ENCODE data around the gene NFIB. TPM values are rescaled to one million over a fixed set of nuclear protein-coding genes. Genes with fewer than 3 reads are reported as not detected.

NFIB gene
- total RNA-seq, 6 experiments from 2014 or later, result 0.69 to 6.2 (median 4.4) TPM

- TF ChIP-seq CTCF (IDR thresholded peaks at IDR 0.05), result peak; percentile 72
- no peaks in the 10 kb centered on the region for H3K36me3 Mint-ChIP-seq (ENCODE audit: low read depth)
- DNase-seq, result peak; percentile 63
- peak overlapping the region; percentile 74 for H3K27ac Mint-ChIP-seq
- H3K27me3 Mint-ChIP-seq (ENCODE audit: insufficient read depth), result peaks cover 7% of the 10 kb centered on the region; the same call in 1 of the 2 replicates
- no peaks in the 10 kb centered on the region for H3K9me3 Mint-ChIP-seq
- H3K4me1 Mint-ChIP-seq (ENCODE audit: low read depth), result peaks cover 47% of the 10 kb centered on the region
- H3K4me3 Mint-ChIP-seq, result peak overlapping the region; percentile 86
Measured at GRCh38 chr9:14322211-14323082, 8.5 kb upstream of the NFIB start.

- peaks cover 7% of the 10 kb centered on the region; the same call in 1 of the 2 replicates for H3K27me3 Mint-ChIP-seq (ENCODE audit: insufficient read depth)
- H3K9me3 Mint-ChIP-seq, result no peaks in the 10 kb centered on the region
- H3K4me3 Mint-ChIP-seq, result peak overlapping the region; percentile 86
- H3K4me1 Mint-ChIP-seq (ENCODE audit: low read depth), result peaks cover 38% of the 10 kb centered on the region
- DNase-seq, result no peak
- peak overlapping the region; percentile 74 for H3K27ac Mint-ChIP-seq
- TF ChIP-seq CTCF (IDR thresholded peaks at IDR 0.05), result no peak
- H3K36me3 Mint-ChIP-seq (ENCODE audit: low read depth), result no peaks in the 10 kb centered on the region
Measured at GRCh38 chr9:14321517-14322130, 7.7 kb upstream of the NFIB start.

DNA sequence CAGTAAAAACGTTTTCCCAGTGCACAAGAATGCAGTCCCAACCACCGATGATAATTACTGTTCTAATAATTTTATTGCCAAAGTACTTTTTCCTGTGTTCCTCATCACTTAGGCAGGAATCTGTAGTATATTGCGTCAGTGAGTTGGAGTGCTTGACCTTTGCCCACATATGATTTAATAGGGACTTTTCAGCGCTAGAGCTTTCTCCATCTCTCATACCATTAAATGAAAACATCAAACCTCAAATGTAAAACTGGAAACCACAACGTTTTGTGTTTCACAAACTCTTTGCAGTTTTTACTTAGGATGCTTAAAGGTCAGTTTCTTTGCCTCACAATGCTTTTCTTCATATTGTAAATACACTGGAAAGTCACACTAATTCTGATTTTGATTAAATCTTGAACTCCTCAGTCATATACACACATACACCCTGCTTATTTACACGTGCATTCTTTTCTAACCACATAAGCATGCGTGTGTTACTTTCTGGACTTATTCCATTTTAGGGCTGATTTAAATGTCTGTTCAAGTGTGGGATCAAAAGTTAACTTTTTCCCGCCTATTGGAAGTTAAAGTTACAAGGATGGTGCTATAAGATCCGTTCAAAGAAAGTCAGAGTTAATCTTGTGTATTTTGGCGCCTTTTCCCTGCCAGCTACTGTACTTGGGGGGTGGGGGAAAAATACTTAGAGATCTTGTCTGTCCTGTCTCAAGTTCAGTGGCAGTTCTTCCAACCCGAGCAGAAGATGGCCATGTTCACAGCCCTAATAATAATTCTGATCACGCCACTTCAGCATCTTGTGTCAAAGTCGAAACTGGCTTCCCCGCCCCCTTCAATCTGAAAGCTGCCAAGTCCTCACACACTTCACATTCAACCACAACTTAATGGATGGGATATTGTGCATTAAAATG, 6.6 kb upstream of the NFIB start:
- Mint-ChIP-seq H3K36me3 (ENCODE audit: low read depth) (no peaks in the 10 kb centered on the region), H3K4me1 (ENCODE audit: low read depth) (peaks cover 43% of the 10 kb centered on the region), H3K4me3 (peak overlapping the region; percentile 86), H3K27ac (peak overlapping the region; percentile 27; the same call in 1 of the 2 replicates), H3K27me3 (ENCODE audit: insufficient read depth) (peaks cover 14% of the 10 kb centered on the region), H3K9me3 (no peaks in the 10 kb centered on the region)
- no peak for TF ChIP-seq CTCF (IDR thresholded peaks at IDR 0.05)
- DNase-seq, result peak; percentile 78

DNA sequence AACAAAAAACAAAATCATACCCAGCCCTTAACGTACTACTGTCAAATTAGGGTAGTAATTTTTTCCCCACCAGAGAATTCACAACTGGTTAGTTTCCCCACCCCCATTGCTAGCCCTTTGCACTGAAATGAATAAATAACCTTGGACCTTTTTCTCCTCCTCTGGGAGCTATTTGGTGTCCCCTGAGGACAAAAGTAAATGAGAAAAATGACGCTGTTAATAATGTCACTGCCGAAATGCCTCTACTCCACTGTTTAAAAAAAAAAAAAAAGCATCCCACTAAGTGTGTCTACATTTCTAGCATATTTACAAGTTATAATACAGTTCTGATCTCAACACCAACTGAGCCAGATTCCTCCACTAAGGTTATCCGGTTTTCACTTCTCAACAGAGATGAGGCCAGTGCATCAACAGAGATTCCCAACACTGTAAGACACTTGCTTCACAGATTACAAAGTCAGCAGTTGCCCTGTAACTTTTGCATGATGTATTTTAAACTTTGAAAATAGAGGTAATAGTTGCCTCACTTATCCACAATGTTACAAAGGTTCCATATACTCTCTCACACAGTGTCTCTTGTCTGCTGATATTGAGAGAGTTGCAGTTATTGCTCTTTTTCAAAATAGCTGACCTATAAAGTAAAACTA, 5.1 kb upstream of the NFIB start:
- peaks cover 17% of the 10 kb centered on the region for H3K27me3 Mint-ChIP-seq (ENCODE audit: insufficient read depth)
- no peak overlapping the region for H3K27ac Mint-ChIP-seq
- H3K4me3 Mint-ChIP-seq, result no peak overlapping the region
- no peaks in the 10 kb centered on the region for H3K36me3 Mint-ChIP-seq (ENCODE audit: low read depth)
- H3K4me1 Mint-ChIP-seq (ENCODE audit: low read depth), result peaks cover 48% of the 10 kb centered on the region
- no peaks in the 10 kb centered on the region for H3K9me3 Mint-ChIP-seq
- DNase-seq, result no peak
- no peak for TF ChIP-seq CTCF (IDR thresholded peaks at IDR 0.05)

GRCh38 chr9:14318361-14318760, 4.4 kb upstream of the NFIB start:
- no peak for DNase-seq
- no peak overlapping the region for H3K4me3 Mint-ChIP-seq
- no peaks in the 10 kb centered on the region for H3K36me3 Mint-ChIP-seq (ENCODE audit: low read depth)
- no peak for TF ChIP-seq CTCF (IDR thresholded peaks at IDR 0.05)
- no peaks in the 10 kb centered on the region for H3K9me3 Mint-ChIP-seq
- peaks cover 51% of the 10 kb centered on the region for H3K4me1 Mint-ChIP-seq (ENCODE audit: low read depth)
- H3K27me3 Mint-ChIP-seq (ENCODE audit: insufficient read depth), result peaks cover 20% of the 10 kb centered on the region
- H3K27ac Mint-ChIP-seq, result no peak overlapping the region

Data from HFFc6 (cell line).